ENCODE data around the gene NFRKB.

GRCh38 chr11:129880311-129880710 is 15.1 kb downstream of the NFRKB start:
- TF ChIP-seq EZH2 (IDR thresholded peaks at IDR 0.05; ENCODE audit: borderline replicate concordance, low read length), result no peak
- TF ChIP-seq, protein P1, sequence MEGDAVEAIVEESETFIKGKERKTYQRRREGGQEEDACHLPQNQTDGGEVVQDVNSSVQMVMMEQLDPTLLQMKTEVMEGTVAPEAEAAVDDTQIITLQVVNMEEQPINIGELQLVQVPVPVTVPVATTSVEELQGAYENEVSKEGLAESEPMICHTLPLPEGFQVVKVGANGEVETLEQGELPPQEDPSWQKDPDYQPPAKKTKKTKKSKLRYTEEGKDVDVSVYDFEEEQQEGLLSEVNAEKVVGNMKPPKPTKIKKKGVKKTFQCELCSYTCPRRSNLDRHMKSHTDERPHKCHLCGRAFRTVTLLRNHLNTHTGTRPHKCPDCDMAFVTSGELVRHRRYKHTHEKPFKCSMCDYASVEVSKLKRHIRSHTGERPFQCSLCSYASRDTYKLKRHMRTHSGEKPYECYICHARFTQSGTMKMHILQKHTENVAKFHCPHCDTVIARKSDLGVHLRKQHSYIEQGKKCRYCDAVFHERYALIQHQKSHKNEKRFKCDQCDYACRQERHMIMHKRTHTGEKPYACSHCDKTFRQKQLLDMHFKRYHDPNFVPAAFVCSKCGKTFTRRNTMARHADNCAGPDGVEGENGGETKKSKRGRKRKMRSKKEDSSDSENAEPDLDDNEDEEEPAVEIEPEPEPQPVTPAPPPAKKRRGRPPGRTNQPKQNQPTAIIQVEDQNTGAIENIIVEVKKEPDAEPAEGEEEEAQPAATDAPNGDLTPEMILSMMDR (IDR thresholded peaks at IDR 0.05; ENCODE audit: low read length), result no peak
